SU-DHL-6 (cell line): ENCODE measurements around the gene MAP4K2.
A peak's percentile ranks its signal among the peaks of the same experiment; 100 is the strongest.

ENCODE experiments used
- H2AFZ ChIP-seq: fragments of 200-600 bp; sonication (generic); 2 replicates; pipeline ENCODE4 v1.6.1; 2014; ENCODE audit warnings: low read depth, mild to moderate bottlenecking, moderate library complexity, mixed read lengths, antibody characterized with exemption, low read length; ENCODE audit not compliant: severe bottlenecking
- H3F3A ChIP-seq: fragments of 200-600 bp; shearing (Covaris generic); 2 replicates; pipeline ENCODE4 v1.6.0; 2016; ENCODE audit warnings: antibody characterized with exemption, mild to moderate bottlenecking; ENCODE audit not compliant: insufficient read depth
- H3K27ac ChIP-seq: fragments of 200-600 bp; sonication (generic); 2 replicates; pipeline ENCODE4 v1.5.1; 2016; ENCODE audit warnings: low read depth, mild to moderate bottlenecking, low read length, moderate library complexity, mixed read lengths
- H3K27me3 ChIP-seq: fragments of 200-600 bp; sonication (generic), shearing (Covaris generic); 2 replicates; pipeline ENCODE4 v1.6.0; 2014; ENCODE audit warnings: mild to moderate bottlenecking, low read length
- H3K36me3 ChIP-seq: fragments of 200-600 bp; sonication (generic); 2 replicates; pipeline ENCODE4 v1.6.1; 2014; ENCODE audit warnings: mild to moderate bottlenecking, low read length, mixed read lengths
- H3K4me2 ChIP-seq: fragments of 300-600, 200-600 bp; shearing (Covaris generic), sonication (generic); 2 replicates; pipeline ENCODE4 v1.6.0; 2014; ENCODE audit warnings: low read length, low read depth, mild to moderate bottlenecking; ENCODE audit not compliant: poor library complexity, severe bottlenecking
- H3K4me3 ChIP-seq: fragments of 200-600 bp; sonication (generic); 2 replicates; pipeline ENCODE4 v1.5.1; 2014; ENCODE audit warnings: antibody characterized with exemption, low read length, mild to moderate bottlenecking, mixed read lengths; ENCODE audit not compliant: insufficient read depth, poor library complexity, severe bottlenecking
- H3K79me2 ChIP-seq: fragments of 200-600 bp; sonication (generic); 2 replicates; pipeline ENCODE4 v1.6.1; 2014; ENCODE audit warnings: mild to moderate bottlenecking, low read length, moderate library complexity; ENCODE audit not compliant: insufficient read depth
- H3K9ac ChIP-seq: fragments of 200-600 bp; sonication (generic); 2 replicates; pipeline ENCODE4 v1.7.0; 2014; ENCODE audit warnings: mild to moderate bottlenecking, low read length
- H3K9me2 ChIP-seq: fragments of 200-600 bp; sonication (generic); replicated peaks from 2 replicates; pipeline ENCODE4 v1.6.1; 2014; ENCODE audit warnings: low read length; ENCODE audit not compliant: insufficient read depth
- H3K9me3 ChIP-seq: fragments of 200-600 bp; sonication (generic); 2 replicates; pipeline ENCODE4 v1.6.1; 2014; ENCODE audit warnings: low read length, mixed read lengths; ENCODE audit not compliant: insufficient read depth
- H4K20me1 ChIP-seq: fragments of 200-600 bp; sonication (generic); 2 replicates; pipeline ENCODE4 v1.6.1; 2014; ENCODE audit warnings: low read depth, mild to moderate bottlenecking, antibody characterized with exemption, low read length, moderate library complexity, mixed read lengths
- CTCF ChIP-seq: fragments of 200-600 bp; sonication (generic); IDR thresholded peaks from one replicate; pipeline ENCODE4 v1.5.1; 2017; ENCODE audit warnings: antibody characterized with exemption, mild to moderate bottlenecking, low read length, moderate library complexity; ENCODE audit not compliant: insufficient read depth, poor library complexity, severe bottlenecking
- EZH2phosphoT487 ChIP-seq: fragments of 200-600 bp; sonication (generic), shearing (Covaris generic); conservative IDR thresholded peaks from 2 replicates; pipeline ENCODE4 v1.6.1; 2018; ENCODE audit warnings: mild to moderate bottlenecking, antibody characterized with exemption, low read length, moderate library complexity, mixed read lengths

The MAP4K2 gene

GRCh38 chr11:64750361-64751054, 52.5 kb downstream of the MAP4K2 start:
- Histone ChIP-seq H3K27me3 (no peaks in the 10 kb centered on the region), H3K27ac (no peak overlapping the region), H3K36me3 (no peaks in the 10 kb centered on the region), H3K9ac (no peak overlapping the region), H3K79me2 (no peaks in the 10 kb centered on the region), H4K20me1 (no peaks in the 10 kb centered on the region), H2AFZ (no peak overlapping the region), H3K9me2 (no peaks in the 10 kb centered on the region), H3K4me2 (no peak overlapping the region), H3K4me3 (no peak overlapping the region), H3F3A (0 out of 2 replicates have a peak, but pooled peaks cover 4% of the 10 kb centered on the region), H3K9me3 (no peaks in the 10 kb centered on the region)
- TF ChIP-seq EZH2phosphoT487 (no peak), CTCF (no peak)

- Histone ChIP-seq H3F3A (peaks cover 14% of the 10 kb centered on the region; the same call in 1 of the 2 replicates), H3K36me3 (no peaks in the 10 kb centered on the region), H3K4me2 (no peak overlapping the region), H4K20me1 (no peaks in the 10 kb centered on the region), H3K27ac (no peak overlapping the region), H3K9me2 (no peaks in the 10 kb centered on the region), H3K9ac (no peak overlapping the region), H3K27me3 (no peaks in the 10 kb centered on the region), H2AFZ (no peak overlapping the region), H3K79me2 (no peaks in the 10 kb centered on the region), H3K9me3 (no peaks in the 10 kb centered on the region), H3K4me3 (no peak overlapping the region)
- TF ChIP-seq EZH2phosphoT487 (no peak), CTCF (no peak)
Observed at GRCh38 chr11:64747961-64748665, 54.9 kb downstream of the MAP4K2 start.

DNA sequence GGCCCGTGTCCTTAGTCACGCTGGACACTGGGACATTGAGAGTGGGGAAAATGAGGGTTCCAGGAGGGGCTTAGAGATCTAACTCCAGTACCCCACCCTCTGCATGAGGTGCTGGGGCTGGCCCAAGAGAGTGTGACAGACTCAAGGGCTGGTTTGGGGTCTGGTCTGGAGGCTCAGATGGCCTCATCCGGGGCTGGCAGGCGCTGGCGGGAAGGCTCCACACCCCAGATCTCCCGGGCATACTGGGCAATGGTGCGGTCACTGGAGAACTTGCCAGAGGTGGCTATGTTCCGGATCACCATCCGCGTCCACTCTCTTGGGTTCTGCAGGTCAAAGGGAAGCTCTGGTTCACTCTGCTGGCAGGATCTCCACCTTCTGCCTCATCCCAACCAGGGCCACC, 56.5 kb downstream of the MAP4K2 start:
- Histone ChIP-seq H3K27ac (no peak overlapping the region), H3K4me2 (peak overlapping the region; percentile 89), H3K9me2 (no peaks in the 10 kb centered on the region), H3K4me3 (no peak overlapping the region), H3K36me3 (no peaks in the 10 kb centered on the region), H4K20me1 (no peaks in the 10 kb centered on the region), H3K27me3 (no peaks in the 10 kb centered on the region), H3K79me2 (no peaks in the 10 kb centered on the region), H3F3A (peaks cover 14% of the 10 kb centered on the region; the same call in 1 of the 2 replicates), H2AFZ (peak overlapping the region; percentile 72), H3K9me3 (no peaks in the 10 kb centered on the region), H3K9ac (no peak overlapping the region)
- TF ChIP-seq CTCF (no peak), EZH2phosphoT487 (no peak)
